Activated T-helper 1 cell treated with anti-CD3 and anti-CD28 coated beads, Interleukin-12 subunit alpha, Interleukin-12 subunit beta, Interleukin-2, Interleukin-4 antibody, amounts not matched to agents 30 ng/mL and 10 ng/mL and 1 ng/mL, durations not matched to agents 14 hours and 24 hours and 36 hours (primary cell): ENCODE measurements around the gene GPC3. TPM values are rescaled to one million over a fixed set of nuclear protein-coding genes. Genes with fewer than 3 reads are reported as not detected.
"Not testable (repeated sequence)": the region's sequence is repeated elsewhere in the genome, so short reads cannot be mapped to it uniquely, and the experiment has no call there.

Experiments
- DNase-seq: peaks from one replicate; pipeline ENCODE4 v3.0.0; 2021; ENCODE audit warnings: low spot score
- H3K27ac Mint-ChIP-seq: one replicate; pipeline ENCODE4 v1.8.0; 2021; ENCODE audit warnings: mild to moderate bottlenecking, mixed read lengths
- H3K27me3 Mint-ChIP-seq: one replicate; pipeline ENCODE4 v1.8.0; 2022; ENCODE audit warnings: mild to moderate bottlenecking, moderate library complexity, mixed read lengths; ENCODE audit not compliant: insufficient read depth
- H3K36me3 Mint-ChIP-seq: one replicate; pipeline ENCODE4 v1.8.0; 2021; ENCODE audit warnings: low read depth, mixed read lengths
- H3K4me1 Mint-ChIP-seq: one replicate; pipeline ENCODE4 v1.8.0; 2021; ENCODE audit warnings: low read depth, mixed read lengths
- H3K4me3 Mint-ChIP-seq: one replicate; pipeline ENCODE4 v1.8.0; 2021; ENCODE audit warnings: mild to moderate bottlenecking, moderate library complexity, mixed read lengths
- H3K9me3 Mint-ChIP-seq: one replicate; pipeline ENCODE4 v1.8.0; 2021; ENCODE audit warnings: mixed read lengths
- intact Hi-C: fragments of 100-400 bp; cut with micrococcal nuclease; formaldehyde crosslinking; loops from one replicate; pipeline ENCODE4 v1.15.1; 2024
- total RNA-seq: library from RNA; stranded (reverse); gene quantifications from 2 replicates; pipeline ENCODE4 v1.2.3, GENCODE V29; 2022

GPC3 gene
- total RNA-seq, 1 donor from 2014 or later = 0.39 TPM

DNA sequence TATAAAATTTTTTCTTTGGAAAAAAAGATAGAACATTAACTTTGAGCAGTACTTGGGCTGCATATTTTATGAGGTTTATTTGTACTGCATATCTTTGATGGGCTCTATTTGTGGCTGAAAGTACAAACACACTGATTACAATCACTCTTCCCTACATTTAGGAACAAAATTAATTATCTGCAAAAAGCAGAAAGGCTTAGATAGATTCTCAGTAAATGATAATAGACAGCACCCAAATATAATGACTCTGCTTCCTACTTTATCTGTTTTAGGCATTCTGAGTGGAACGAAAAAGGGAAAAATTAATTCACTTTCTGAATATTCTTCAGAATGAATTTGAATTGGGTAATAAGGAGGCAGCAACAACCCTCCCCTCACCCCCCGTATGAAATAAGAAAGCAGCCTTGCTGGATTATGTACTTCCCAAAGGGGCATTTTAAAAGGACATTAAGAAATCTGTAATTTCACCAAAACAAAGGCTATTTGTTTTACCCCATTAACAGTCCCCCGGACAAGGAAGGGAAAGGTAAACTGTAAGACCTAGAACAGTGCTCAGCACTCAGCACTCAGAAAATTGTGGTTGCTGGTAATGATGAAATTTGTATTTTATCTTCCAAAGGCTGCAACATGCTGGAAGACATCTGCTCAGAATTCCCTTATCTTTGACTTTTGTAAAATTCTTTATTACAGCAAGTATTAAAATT is 242.6 kb downstream of the GPC3 start:
- intact Hi-C loops = no loop called here
- no peak for DNase-seq

DNA sequence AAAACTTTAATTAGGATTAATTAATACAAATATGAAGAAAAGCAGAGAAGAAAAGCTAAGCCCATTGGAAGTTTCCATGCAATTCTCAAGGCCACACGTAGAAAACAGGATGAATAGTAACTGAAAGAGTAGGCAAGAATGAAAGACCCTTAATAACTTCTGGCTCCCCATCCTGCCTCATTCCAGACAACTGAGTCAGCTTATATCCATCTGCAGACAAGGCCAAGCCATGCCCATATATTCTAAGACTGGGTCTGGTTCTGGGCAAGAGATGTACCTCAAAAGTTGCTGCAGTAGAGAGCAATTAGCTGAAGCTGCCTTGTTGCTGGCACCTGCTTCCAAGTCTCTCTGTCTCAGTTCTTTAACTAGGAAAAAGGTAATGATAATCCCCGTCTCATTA is 244.1 kb downstream of the GPC3 start:
- H3K4me3 Mint-ChIP-seq = no peak overlapping the region
- intact Hi-C loops = no loop called here
- no peak overlapping the region for H3K27ac Mint-ChIP-seq
- H3K36me3 Mint-ChIP-seq = no peaks in the 10 kb centered on the region
- H3K4me1 Mint-ChIP-seq = no peaks in the 10 kb centered on the region
- H3K9me3 Mint-ChIP-seq = no peaks in the 10 kb centered on the region
- DNase-seq = no peak
- no peaks in the 10 kb centered on the region for H3K27me3 Mint-ChIP-seq

More for the DNA sequence above, 242.6 kb downstream of the GPC3 start:
- Mint-ChIP-seq H3K36me3 (no peaks in the 10 kb centered on the region), H3K27ac (no peak overlapping the region), H3K9me3 (no peaks in the 10 kb centered on the region), H3K27me3 (no peaks in the 10 kb centered on the region), H3K4me1 (no peaks in the 10 kb centered on the region), H3K4me3 (no peak overlapping the region)

DNA sequence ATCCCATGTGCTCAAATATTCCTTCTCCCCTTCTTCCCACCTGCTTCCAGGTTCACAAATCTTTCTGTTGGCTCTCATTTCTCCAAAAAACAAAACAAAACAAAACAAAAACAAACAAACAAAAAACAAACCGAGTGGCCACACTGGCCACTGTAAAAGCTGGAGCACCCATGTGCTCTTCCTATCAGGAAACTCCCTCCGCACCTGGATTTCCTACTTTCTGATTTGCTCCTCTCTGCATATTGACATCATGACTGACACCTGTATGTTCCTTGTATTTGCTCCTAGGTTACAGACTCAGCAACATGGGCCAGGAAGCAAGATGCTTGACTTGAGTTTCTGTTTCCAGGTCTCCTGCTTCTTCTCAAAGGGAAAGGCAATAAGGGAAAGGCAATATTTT is 258.8 kb downstream of the GPC3 start:
- intact Hi-C loops = no loop called here
- Mint-ChIP-seq H3K4me1 (peaks cover 18% of the 10 kb centered on the region), H3K4me3 (no peak overlapping the region), H3K36me3 (no peaks in the 10 kb centered on the region), H3K9me3 (no peaks in the 10 kb centered on the region), H3K27me3 (no peaks in the 10 kb centered on the region), H3K27ac (no peak overlapping the region)
- no peak for DNase-seq

DNA sequence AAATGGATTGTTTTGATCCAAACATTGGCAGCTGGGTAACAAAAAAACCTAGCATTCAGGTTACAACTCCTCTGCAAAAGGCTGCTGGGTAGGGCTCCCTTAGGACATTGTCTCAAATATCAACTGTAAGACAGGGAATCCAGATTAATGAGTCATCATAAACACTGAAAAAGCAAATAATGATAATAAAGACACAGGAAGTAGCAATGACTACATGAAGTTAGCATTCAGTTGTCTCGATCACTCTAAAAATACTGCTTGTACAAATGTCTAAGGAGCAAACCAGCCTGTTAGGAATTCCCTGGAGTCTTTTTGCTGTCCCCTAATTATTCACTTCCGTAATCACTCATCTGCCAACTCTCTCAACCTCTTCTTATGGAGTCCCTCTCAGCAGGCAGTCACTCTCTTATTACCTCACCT is 259.2 kb downstream of the GPC3 start:
- Mint-ChIP-seq H3K4me3 (no peak overlapping the region), H3K4me1 (peaks cover 18% of the 10 kb centered on the region), H3K36me3 (no peaks in the 10 kb centered on the region), H3K27ac (no peak overlapping the region), H3K9me3 (no peaks in the 10 kb centered on the region), H3K27me3 (no peaks in the 10 kb centered on the region)
- intact Hi-C loops = no loop called here
- DNase-seq = no peak

DNA sequence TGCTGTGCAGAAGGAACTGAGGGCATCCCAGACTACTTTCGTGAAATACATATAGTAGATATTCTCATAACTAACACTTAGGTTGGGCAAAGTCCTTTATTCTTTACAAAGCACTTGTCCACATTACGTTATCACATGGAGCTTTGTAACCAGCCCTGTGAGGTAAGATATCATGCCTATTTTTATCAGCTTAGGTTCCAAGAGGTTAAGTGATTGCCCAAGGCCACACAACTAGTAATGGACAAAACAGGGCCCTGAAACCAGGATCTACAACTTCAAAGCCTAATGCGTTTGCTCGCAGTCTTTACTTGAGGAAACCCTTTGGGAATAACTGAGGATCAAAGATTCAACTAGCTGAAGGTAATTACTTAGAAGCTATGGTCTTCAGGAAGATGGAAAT is 261.5 kb downstream of the GPC3 start:
- no peaks in the 10 kb centered on the region for H3K9me3 Mint-ChIP-seq

DNA sequence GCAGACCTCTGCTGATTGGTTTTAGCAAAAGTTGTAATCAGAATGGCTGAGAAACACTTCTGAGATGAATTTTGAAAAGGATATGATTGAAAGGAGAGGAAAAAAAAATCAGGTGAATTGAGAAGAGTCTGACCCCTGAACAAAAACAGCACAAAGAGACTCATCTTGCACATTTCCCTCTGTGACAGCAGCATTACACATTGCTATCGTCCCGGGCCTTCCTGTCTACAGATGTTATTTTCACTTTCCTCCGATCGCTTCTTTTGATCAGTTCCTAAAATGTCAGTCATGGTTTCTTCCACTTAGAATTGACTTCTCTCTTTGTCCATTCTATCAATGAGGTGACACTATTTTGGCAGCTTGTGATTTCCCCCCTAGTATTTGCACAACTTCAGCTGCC is 262.6 kb downstream of the GPC3 start:
- peaks cover 18% of the 10 kb centered on the region for H3K4me1 Mint-ChIP-seq
- H3K27ac Mint-ChIP-seq = peak overlapping the region; percentile 23
- peaks cover 2% of the 10 kb centered on the region for H3K27me3 Mint-ChIP-seq
- DNase-seq = no peak
- H3K36me3 Mint-ChIP-seq = no peaks in the 10 kb centered on the region
- H3K4me3 Mint-ChIP-seq = peak overlapping the region; percentile 61
- H3K9me3 Mint-ChIP-seq = no peaks in the 10 kb centered on the region
- intact Hi-C loops = no loop called here

More for the DNA sequence above, 261.5 kb downstream of the GPC3 start:
- Mint-ChIP-seq H3K27me3 (peaks cover under 1% of the 10 kb centered on the region), H3K4me3 (no peak overlapping the region), H3K27ac (no peak overlapping the region), H3K4me1 (peaks cover 18% of the 10 kb centered on the region), H3K36me3 (no peaks in the 10 kb centered on the region)
- intact Hi-C loops = no loop called here
- no peak for DNase-seq

DNA sequence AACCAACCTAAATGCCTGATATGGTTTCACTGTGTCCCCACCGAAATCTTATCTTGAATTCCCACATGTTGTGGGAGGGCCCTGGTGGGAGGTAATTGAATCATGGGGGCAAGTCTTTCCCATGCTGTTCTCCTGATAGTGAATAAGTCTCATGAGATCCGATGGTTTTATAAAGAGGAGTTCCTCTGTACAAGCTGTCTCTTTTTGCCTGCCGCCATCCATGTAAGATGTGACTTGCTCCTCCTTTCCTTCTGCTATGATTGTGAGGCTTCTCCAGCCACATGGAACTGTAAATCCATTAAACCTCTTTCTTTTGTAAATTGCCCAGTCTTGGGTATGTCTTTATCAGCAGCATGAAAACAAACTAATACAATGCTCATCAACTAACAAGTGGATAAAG is 265.1 kb downstream of the GPC3 start:
- H3K27me3 Mint-ChIP-seq, H3K27ac Mint-ChIP-seq, intact Hi-C loops, H3K4me3 Mint-ChIP-seq, DNase-seq, H3K36me3 Mint-ChIP-seq, H3K9me3 Mint-ChIP-seq: not testable (repeated sequence)
- peaks cover 18% of the 10 kb centered on the region for H3K4me1 Mint-ChIP-seq

DNA sequence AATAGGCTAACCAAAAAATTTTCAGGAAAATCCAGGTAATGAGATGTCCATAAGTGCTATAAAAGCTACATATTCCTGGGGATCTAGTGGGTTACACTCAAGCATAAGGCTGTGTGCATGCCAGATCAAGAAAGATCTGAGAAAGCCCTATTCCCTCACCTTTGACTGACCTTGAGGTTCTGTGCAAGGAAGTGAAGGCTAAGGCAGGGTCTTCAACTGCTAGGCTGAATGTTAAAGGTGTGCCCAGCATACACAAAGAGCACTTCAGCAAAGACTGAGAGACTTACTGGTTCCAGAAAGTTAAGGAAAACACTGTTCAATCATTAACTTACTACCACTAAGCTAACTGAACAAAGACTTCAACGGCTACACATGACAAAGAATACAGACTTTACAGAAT is 269.7 kb downstream of the GPC3 start:
- no peaks in the 10 kb centered on the region for H3K4me1 Mint-ChIP-seq
- peaks cover 2% of the 10 kb centered on the region for H3K27me3 Mint-ChIP-seq
- no peak overlapping the region for H3K27ac Mint-ChIP-seq
- intact Hi-C loops = no loop called here
- DNase-seq = no peak
- no peaks in the 10 kb centered on the region for H3K9me3 Mint-ChIP-seq
- no peak overlapping the region for H3K4me3 Mint-ChIP-seq
- H3K36me3 Mint-ChIP-seq = no peaks in the 10 kb centered on the region

DNA sequence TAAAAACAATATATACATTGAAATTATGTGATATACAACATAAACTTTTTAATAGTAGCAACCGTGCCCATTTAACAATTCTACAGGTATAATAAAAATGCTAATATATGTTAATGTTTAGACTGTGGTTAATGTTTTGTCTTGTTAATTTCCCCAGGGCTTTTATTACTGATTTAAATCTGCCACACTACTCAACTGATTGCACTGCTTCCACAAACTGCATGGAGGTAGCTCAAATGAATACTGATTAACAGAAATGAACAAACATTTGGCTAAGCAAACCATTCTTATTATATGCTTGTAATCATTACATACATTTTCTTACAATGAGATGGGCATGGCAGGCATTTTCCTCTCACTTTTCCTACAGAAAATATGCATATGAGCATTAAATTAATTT is 275.9 kb downstream of the GPC3 start:
- peaks cover 2% of the 10 kb centered on the region for H3K27me3 Mint-ChIP-seq
- no peak overlapping the region for H3K27ac Mint-ChIP-seq
- no peak overlapping the region for H3K4me3 Mint-ChIP-seq
- intact Hi-C loops = no loop called here
- H3K4me1 Mint-ChIP-seq = no peaks in the 10 kb centered on the region
- H3K9me3 Mint-ChIP-seq = no peaks in the 10 kb centered on the region
- no peak for DNase-seq
- no peaks in the 10 kb centered on the region for H3K36me3 Mint-ChIP-seq

DNA sequence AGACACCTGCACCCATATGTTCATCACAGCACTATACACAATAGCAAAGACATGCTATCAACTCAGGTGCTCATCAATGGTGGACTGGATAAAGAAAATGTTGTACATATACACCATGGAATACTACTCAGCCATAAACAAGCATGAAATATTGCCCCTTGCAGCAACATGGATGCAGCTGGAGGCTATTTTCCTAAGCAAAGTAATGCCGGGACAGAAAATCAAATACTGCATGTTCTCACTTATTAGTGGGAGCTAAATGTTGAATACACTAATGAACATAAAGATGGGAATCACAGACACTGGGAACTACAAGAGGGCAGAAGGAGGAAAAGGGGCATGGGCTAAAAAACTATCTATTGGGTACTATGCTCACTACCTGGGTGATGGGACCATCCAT is 278.5 kb downstream of the GPC3 start:
- Mint-ChIP-seq H3K36me3 (no peaks in the 10 kb centered on the region), H3K4me3 (no peak overlapping the region), H3K4me1 (no peaks in the 10 kb centered on the region), H3K27ac (no peak overlapping the region), H3K27me3 (peaks cover 2% of the 10 kb centered on the region), H3K9me3 (no peaks in the 10 kb centered on the region)
- no peak for DNase-seq
- intact Hi-C loops = no loop called here

DNA sequence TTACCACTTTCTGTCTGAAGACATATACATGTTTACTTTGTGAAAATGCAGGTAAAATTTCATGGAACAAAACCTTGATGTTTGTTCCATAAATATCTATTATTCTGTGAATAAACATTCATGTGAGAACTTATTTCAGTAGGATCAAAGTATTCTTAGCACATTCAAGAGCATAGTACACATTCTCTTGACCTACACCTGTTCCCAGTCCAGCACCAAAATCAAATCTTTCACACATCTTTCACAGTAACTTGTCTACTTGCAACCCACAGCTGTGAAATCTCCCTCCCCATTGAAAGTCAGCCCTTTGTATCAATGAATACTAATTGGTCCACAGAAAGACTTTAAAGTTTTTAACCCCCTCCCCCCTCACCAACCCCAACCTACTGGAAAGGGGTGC is 283.2 kb downstream of the GPC3 start:
- no peaks in the 10 kb centered on the region for H3K9me3 Mint-ChIP-seq
- H3K27ac Mint-ChIP-seq = no peak overlapping the region
- no peaks in the 10 kb centered on the region for H3K36me3 Mint-ChIP-seq
- no peak overlapping the region for H3K4me3 Mint-ChIP-seq
- no peaks in the 10 kb centered on the region for H3K4me1 Mint-ChIP-seq
- peaks cover 7% of the 10 kb centered on the region for H3K27me3 Mint-ChIP-seq
- no peak for DNase-seq
- intact Hi-C loops = no loop called here

DNA sequence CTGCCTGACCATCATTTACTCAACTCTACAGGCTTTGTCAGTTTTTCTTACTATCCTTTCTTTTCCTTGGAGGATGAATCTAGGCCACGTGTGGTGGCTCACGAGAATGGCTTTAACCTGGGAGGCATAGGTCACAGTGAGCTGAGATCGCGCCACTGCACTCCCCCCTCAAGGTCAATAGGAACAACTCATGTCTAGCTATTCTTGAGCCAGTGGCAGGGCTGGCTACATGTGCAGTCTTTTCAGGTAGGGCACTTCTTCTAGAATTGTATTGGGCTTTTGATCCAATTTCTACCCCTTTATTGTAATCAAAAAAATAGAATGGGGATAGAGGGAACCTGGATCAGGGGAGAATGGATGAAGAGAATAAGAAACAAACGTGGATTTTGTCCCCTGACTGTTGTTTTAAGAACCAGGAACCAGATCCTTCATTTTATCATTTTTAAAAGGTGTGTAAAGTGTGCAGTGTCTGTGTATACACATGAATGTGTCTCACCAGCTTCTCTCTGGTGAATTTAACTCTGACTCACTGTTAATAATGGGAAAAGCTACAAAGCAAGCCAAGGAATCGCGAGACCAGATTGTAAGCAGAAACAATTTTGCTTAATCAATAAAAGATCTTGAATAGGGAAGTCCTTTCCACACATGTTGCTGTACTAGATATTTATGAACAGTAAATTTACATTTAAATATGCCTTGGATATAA is 286.2 kb downstream of the GPC3 start:
- H3K9me3 Mint-ChIP-seq = no peaks in the 10 kb centered on the region
- no peak overlapping the region for H3K4me3 Mint-ChIP-seq
- no peak for DNase-seq
- intact Hi-C loops = no loop called here
- H3K4me1 Mint-ChIP-seq = no peaks in the 10 kb centered on the region
- peaks cover 5% of the 10 kb centered on the region for H3K27me3 Mint-ChIP-seq
- no peak overlapping the region for H3K27ac Mint-ChIP-seq
- no peaks in the 10 kb centered on the region for H3K36me3 Mint-ChIP-seq

DNA sequence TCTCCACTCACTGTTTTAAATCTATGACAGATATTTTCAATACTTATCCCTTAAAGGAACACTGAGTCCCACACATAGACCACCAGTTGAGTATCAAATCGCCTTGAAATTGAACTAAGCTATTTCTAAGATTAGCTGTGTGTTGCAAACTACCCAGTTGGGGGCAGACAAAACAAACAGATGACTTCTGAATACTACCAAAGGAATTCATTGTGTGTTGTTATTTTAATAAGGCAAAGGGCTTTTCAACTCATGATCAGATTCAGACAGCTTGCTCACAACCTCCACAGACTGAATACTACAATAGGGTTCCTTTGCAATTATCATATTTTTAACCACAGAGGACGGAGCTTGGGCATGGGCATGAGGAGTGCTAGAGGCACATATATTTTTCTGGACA is 287.1 kb downstream of the GPC3 start:
- Mint-ChIP-seq H3K27me3 (peaks cover 5% of the 10 kb centered on the region), H3K27ac (no peak overlapping the region), H3K36me3 (no peaks in the 10 kb centered on the region), H3K4me1 (no peaks in the 10 kb centered on the region), H3K4me3 (no peak overlapping the region), H3K9me3 (no peaks in the 10 kb centered on the region)
- no peak for DNase-seq
- intact Hi-C loops = no loop called here
